Breast epithelium (tissue), 4 donors: ENCODE measurements around the gene CYB5A. TPM values are rescaled to one million over a fixed set of nuclear protein-coding genes. Genes with fewer than 3 reads are reported as not detected.
"Not testable (repeated sequence)": the region's sequence is repeated elsewhere in the genome, so short reads cannot be mapped to it uniquely, and the experiment has no call there.

Experiments used
- DNase-seq, 2 donors: peaks; one replicate each; pipeline ENCODE4 v3.0.0-alpha.2; 2019; ENCODE audit warnings: low spot score in 2 of 2
- H3K27ac ChIP-seq, 2 donors: fragments of 200-600 bp; sonication (generic) in 1 of 2; one replicate each; pipeline ENCODE4 v1.5.1; 2016 to 2019; ENCODE audit warnings: mild to moderate bottlenecking in 1 of 2
- H3K27me3 ChIP-seq, 2 donors: fragments of 200-600 bp; sonication (generic) in 1 of 2; one replicate each; pipeline versions ENCODE4 v1.5.1 to v1.6.0; 2017 to 2019; ENCODE audit warnings: control low read depth in 1 of 2, mild to moderate bottlenecking in 1 of 2
- H3K36me3 ChIP-seq: fragments of 200-600 bp; one replicate; pipeline ENCODE4 v1.5.1; 2019
- H3K4me1 ChIP-seq, 2 donors: fragments of 200-600 bp; sonication (generic); one replicate each; pipeline ENCODE4 v1.5.1; 2016 to 2019; ENCODE audit warnings: control low read depth in 1 of 2
- H3K4me3 ChIP-seq, 3 donors: fragments of 200-600 bp; sonication (generic); 1 replicate in 2 of 3; 2 replicates in 1 of 3; pipeline ENCODE4 v1.5.1; 2016 to 2019; ENCODE audit warnings: mild to moderate bottlenecking in 3 of 3, moderate library complexity in 2 of 3
- H3K9me3 ChIP-seq, 2 donors: fragments of 200-600 bp; sonication (generic) in 1 of 2; one replicate each; pipeline ENCODE4 v1.5.1; 2016 to 2019; ENCODE audit warnings: control low read depth in 1 of 2
- CTCF ChIP-seq, 3 donors: fragments of 450-650 bp; IDR thresholded peaks; one replicate each; pipeline ENCODE4 v1.5.1; 2016 to 2017; ENCODE audit warnings: antibody characterized with exemption in 3 of 3, mild to moderate bottlenecking in 3 of 3, moderate library complexity in 3 of 3
- POLR2A ChIP-seq: fragments of 450-650 bp; IDR thresholded peaks from one replicate; pipeline ENCODE4 v1.6.1; 2016; ENCODE audit warnings: antibody characterized with exemption, mild to moderate bottlenecking, moderate library complexity
- POLR2AphosphoS5 ChIP-seq, 3 donors: sonication (generic); formaldehyde crosslinking; IDR thresholded peaks; one replicate each; pipeline ENCODE4 v1.6.1; 2017; ENCODE audit warnings: antibody characterized with exemption in 3 of 3
- intact Hi-C: fragments of 100-400 bp; cut with DNase I; formaldehyde crosslinking; loops from one replicate; pipeline ENCODE4 v1.15.1; 2023; ENCODE audit warnings: low total_unique reads
- total RNA-seq, 3 donors: library from RNA; depleted of rRNA; stranded (reverse); fragments of >200 nt; gene quantifications; one replicate each; pipeline ENCODE4 v1.1.0, GENCODE V29; 2016

Gene CYB5A
- total RNA-seq, 3 donors from 2014 or later = 185 to 646 (median 300) TPM

GRCh38 chr18:74334242-74334893 lies 42.6 kb upstream of the CYB5A start:
- TF ChIP-seq POLR2AphosphoS5 (IDR thresholded peaks at IDR 0.05) = no peak
- no peak for TF ChIP-seq POLR2A
- no peak for TF ChIP-seq CTCF (IDR thresholded peaks at IDR 0.05)
- DNase-seq = no peak
- no peaks in the 10 kb centered on the region for H3K27me3 ChIP-seq
- H3K4me1 ChIP-seq = no peaks in the 10 kb centered on the region
- no peak overlapping the region for H3K27ac ChIP-seq
- intact Hi-C loops = loop anchor here (10.0 kb wide), 1 partner anchor 140 kb away; no protein-coding TSS in a partner anchor
- H3K36me3 ChIP-seq = no peaks in the 10 kb centered on the region
- no peaks in the 10 kb centered on the region for H3K9me3 ChIP-seq
- H3K4me3 ChIP-seq = no peak overlapping the region

- H3K27ac ChIP-seq = no peak overlapping the region
- TF ChIP-seq POLR2AphosphoS5 (IDR thresholded peaks at IDR 0.05) (no peak), POLR2A (no peak), CTCF (IDR thresholded peaks at IDR 0.05) (no peak)
- no peak overlapping the region for H3K4me3 ChIP-seq
- no peaks in the 10 kb centered on the region for H3K27me3 ChIP-seq
- no peaks in the 10 kb centered on the region for H3K4me1 ChIP-seq
- no peaks in the 10 kb centered on the region for H3K36me3 ChIP-seq
- DNase-seq = no peak
- intact Hi-C loops = loop anchor here (10.0 kb wide), 1 partner anchor 138 kb away; no protein-coding TSS in a partner anchor
- no peaks in the 10 kb centered on the region for H3K9me3 ChIP-seq
Observed at GRCh38 chr18:74333091-74333490, 41.3 kb upstream of the CYB5A start.

- intact Hi-C loops = loop anchor here (10.0 kb wide), 1 partner anchor 137 kb away; no protein-coding TSS in a partner anchor
- H3K36me3 ChIP-seq = no peaks in the 10 kb centered on the region
- H3K4me1 ChIP-seq = no peaks in the 10 kb centered on the region
- H3K27me3 ChIP-seq = no peaks in the 10 kb centered on the region
- TF ChIP-seq CTCF (IDR thresholded peaks at IDR 0.05) = peak in 1 of 3 donors; percentile 19
- TF ChIP-seq POLR2A = no peak
- H3K9me3 ChIP-seq = no peaks in the 10 kb centered on the region
- DNase-seq = no peak
- no peak overlapping the region for H3K4me3 ChIP-seq
- H3K27ac ChIP-seq = no peak overlapping the region
Observed at GRCh38 chr18:74331404-74331803, 39.6 kb upstream of the CYB5A start.

- no peak overlapping the region for H3K4me3 ChIP-seq
- TF ChIP-seq CTCF (IDR thresholded peaks at IDR 0.05) = no peak
- no peak for TF ChIP-seq POLR2A
- no peak for TF ChIP-seq POLR2AphosphoS5 (IDR thresholded peaks at IDR 0.05)
- no peak for DNase-seq
- no peaks in the 10 kb centered on the region for H3K4me1 ChIP-seq
- H3K27ac ChIP-seq = no peak overlapping the region
- H3K27me3 ChIP-seq = no peaks in the 10 kb centered on the region
- no peaks in the 10 kb centered on the region for H3K36me3 ChIP-seq
- H3K9me3 ChIP-seq = no peaks in the 10 kb centered on the region
- intact Hi-C loops = loop anchor here (10.0 kb wide), 2 partner anchors 135 to 695 kb away; no protein-coding TSS in a partner anchor
Observed at GRCh38 chr18:74329688-74330205, 38.0 kb upstream of the CYB5A start.

GRCh38 chr18:74328206-74328605 lies 36.4 kb upstream of the CYB5A start:
- H3K9me3 ChIP-seq = no peaks in the 10 kb centered on the region
- H3K4me3 ChIP-seq = no peak overlapping the region
- TF ChIP-seq POLR2AphosphoS5 (IDR thresholded peaks at IDR 0.05) = no peak
- TF ChIP-seq POLR2A = no peak
- no peak for TF ChIP-seq CTCF (IDR thresholded peaks at IDR 0.05)
- no peaks in the 10 kb centered on the region for H3K4me1 ChIP-seq
- H3K27ac ChIP-seq = no peak overlapping the region
- H3K27me3 ChIP-seq = no peaks in the 10 kb centered on the region
- DNase-seq = no peak
- no peaks in the 10 kb centered on the region for H3K36me3 ChIP-seq
- intact Hi-C loops = loop anchor here (10.0 kb wide), 1 partner anchor 697 kb away; no protein-coding TSS in a partner anchor

GRCh38 chr18:74326791-74327190 lies 35.0 kb upstream of the CYB5A start:
- intact Hi-C loops = loop anchor here (10.0 kb wide), 1 partner anchor 698 kb away; no protein-coding TSS in a partner anchor
- not testable (repeated sequence) for H3K27ac ChIP-seq, H3K9me3 ChIP-seq, H3K4me1 ChIP-seq, H3K27me3 ChIP-seq, H3K36me3 ChIP-seq, DNase-seq, H3K4me3 ChIP-seq
